T47D (cell line): ENCODE measurements around the gene IGF1R.

Experiments used
- DNase-seq, 2 experiments: peaks; one replicate each; pipeline versions ENCODE4 v3.0.0 to v3.0.0-alpha.2; 2011 to 2012; ENCODE audit warnings: low read depth in 1 of 2, low spot score in 1 of 2
- JUND ChIP-seq: IDR thresholded peaks from 2 replicates; pipeline ENCODE4 v1.6.1; 2012; ENCODE audit warnings: low read depth
- in situ Hi-C: cut with HindIII; loops from 2 replicates; pipeline ENCODE4 v1.10.0; 2016; ENCODE audit warnings: low sequenced_read_pairs, low pct_unique_long_range_greater_than_20kb

IGF1R gene

DNA sequence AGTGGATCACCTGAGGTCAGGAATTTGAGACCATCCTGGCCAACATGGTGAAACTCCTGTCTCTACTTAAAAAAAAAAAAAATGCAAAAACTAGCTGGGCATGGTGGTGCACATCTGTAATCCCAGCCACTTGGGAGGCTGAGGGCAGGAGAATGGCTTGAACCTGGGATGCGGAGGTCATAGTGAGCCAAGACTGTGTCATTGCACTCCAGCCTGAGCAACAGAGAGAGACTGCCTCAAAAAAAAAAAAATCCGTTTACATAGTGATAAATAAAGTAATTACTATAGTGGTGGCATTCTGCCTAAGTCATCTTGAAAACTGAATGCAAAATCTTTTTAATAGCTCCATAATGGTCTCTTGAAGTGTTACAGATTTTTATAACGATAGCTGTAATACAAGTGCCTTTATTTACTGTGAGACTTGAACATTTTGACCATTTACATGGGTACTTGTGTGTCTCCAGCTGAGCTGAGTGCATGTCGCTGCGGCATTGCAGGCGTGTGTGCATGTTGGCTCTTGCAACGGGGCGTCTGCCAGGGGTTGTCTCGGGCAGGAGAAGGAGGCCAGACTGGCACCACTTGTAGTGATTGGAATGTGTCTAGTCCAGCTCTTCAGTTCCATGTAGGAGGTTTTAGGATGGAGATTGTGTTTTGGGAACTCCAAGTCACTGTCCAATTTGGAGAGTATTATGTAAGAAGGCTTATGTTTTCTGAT is 111.9 kb downstream of the IGF1R start:
- DNase-seq = no peak
- in situ Hi-C loops = no loop called here
- no peak for TF ChIP-seq JUND

- TF ChIP-seq JUND = no peak
- in situ Hi-C loops = no loop called here
- DNase-seq = no peak
Observed at GRCh38 chr15:98760975-98761374, 112.6 kb downstream of the IGF1R start.

GRCh38 chr15:98763179-98763578 is 114.8 kb downstream of the IGF1R start:
- peak in 1 of 2 experiments; percentile 60 for DNase-seq
- in situ Hi-C loops = no loop called here
- no peak for TF ChIP-seq JUND

- in situ Hi-C loops = no loop called here
- no peak for DNase-seq
- TF ChIP-seq JUND = no peak
Observed at GRCh38 chr15:98764291-98764690, 116.0 kb downstream of the IGF1R start.

DNA sequence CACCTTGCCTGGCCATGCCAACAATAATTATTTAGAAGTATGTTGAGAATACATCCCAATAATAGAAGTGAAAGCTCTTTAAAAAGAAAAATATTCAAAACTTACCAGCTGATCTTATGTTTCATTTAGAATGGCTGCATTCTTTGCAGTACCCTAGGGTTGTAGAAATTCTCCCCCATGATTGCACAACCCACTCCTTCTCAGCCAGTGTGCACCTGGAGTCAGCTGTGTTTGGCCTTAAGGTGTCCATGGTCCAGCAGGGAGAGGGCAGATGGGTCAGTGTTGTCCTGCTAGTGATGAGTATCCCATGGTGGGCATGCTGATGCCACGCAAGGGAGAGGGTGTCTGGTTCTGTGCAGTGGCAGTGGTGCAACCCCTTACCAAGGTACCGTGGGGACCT is 117.3 kb downstream of the IGF1R start:
- TF ChIP-seq JUND = no peak
- in situ Hi-C loops = no loop called here
- no peak for DNase-seq

GRCh38 chr15:98767692-98768091 is 119.4 kb downstream of the IGF1R start:
- in situ Hi-C loops = no loop called here
- no peak for DNase-seq
- TF ChIP-seq JUND = no peak

DNA sequence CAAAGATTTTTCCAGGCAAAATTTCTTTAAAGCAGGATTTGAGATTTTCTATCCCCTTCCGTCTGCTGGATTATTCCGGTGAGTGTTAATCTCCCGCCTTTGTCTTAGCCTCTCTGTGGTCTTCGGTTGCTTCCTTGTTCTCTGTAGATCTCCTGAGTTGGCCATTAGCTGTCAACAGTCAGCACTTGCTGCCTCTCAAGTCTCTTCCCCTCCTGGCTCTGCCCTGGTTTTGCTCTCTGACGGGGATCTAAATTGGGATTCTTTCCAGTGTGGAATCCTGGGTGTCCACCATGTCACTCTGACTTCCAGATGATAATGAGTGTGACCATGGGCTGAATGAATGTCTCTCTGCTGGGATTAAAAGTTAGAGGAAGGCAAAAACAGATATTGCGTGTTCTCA is 121.5 kb downstream of the IGF1R start:
- no peak for TF ChIP-seq JUND
- DNase-seq = no peak
- in situ Hi-C loops = no loop called here

DNA sequence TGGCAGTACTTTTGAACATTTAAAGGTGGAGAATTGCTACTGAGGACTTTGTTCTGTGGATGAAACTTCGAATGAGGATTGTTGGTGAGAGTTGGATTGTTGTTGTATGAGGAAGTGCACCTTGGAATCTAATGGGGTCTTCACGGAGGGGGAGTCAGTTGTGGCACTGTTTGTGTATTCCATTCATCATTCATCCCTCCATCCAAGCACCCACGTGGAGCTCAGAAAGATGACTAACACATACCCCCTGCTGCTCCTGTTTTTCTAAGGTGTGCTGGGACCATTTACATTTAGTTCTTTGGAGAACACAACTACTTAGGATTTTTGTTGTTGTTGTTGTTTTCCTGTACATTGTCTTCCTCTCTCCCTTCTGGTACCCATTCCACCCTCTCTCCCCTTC is 122.6 kb downstream of the IGF1R start:
- no peak for DNase-seq
- no peak for TF ChIP-seq JUND
- in situ Hi-C loops = no loop called here

DNA sequence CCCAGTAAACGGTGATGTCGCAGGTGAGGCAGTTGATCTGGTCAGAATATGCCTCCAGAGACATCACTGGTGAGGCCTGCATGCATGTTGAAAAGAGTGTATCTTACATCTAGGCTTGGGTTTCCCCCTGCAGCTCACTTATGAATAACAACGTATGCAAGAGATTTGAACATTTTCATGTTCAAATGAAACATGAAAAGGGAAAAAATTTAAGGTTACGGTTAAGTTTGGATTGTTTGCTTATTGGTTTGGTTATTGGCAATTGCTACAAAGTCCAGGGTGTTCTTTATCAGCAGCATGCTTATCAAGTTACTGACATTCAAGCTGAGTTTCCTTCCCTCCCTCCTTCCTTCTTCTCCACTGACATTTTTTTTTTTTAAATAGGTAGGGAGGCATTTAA is 123.2 kb downstream of the IGF1R start:
- no peak for DNase-seq
- no peak for TF ChIP-seq JUND
- in situ Hi-C loops = no loop called here

DNA sequence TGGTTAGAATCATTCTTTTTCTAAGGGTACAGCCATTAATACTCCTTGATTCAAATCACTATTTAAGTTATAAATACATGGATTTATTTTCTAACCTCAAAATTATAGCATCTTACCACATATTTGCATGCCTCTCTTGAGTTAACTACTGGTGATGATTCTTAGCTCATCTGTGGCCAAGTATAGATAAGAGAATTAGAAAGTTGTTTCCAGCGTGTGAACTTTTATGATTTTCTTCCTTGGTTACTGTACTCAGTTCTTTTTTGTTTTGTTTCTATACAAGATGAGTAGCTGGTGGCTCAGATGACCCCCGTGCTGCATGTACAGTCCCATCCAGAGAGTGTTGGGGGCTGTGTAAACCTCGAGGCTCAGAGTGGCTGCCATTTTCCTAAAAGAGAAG is 124.6 kb downstream of the IGF1R start:
- no peak for TF ChIP-seq JUND
- in situ Hi-C loops = no loop called here
- DNase-seq = no peak

DNA sequence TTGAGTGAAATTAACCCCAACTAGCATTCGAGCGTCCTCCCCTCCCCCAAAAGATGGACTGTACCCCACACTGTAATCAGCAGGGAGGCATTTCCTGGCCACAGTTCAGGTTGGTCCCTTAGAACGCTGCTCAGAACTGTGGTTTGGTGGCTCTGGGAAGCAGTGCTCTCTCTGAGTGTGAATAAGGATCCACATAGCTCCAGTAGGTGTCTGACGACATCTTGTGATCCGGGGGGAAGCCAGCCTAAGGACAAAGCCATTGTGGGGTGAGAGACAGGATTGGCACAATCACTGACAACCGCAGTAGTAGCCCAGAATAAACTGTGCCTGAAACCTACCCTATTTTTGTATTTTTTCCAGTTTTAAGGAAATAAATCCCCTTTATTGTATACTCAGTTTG is 125.3 kb downstream of the IGF1R start:
- TF ChIP-seq JUND = no peak
- DNase-seq = no peak
- in situ Hi-C loops = no loop called here

- TF ChIP-seq JUND = no peak
- no peak for DNase-seq
- in situ Hi-C loops = no loop called here
Observed at GRCh38 chr15:98774756-98775497, 126.6 kb downstream of the IGF1R start.

DNA sequence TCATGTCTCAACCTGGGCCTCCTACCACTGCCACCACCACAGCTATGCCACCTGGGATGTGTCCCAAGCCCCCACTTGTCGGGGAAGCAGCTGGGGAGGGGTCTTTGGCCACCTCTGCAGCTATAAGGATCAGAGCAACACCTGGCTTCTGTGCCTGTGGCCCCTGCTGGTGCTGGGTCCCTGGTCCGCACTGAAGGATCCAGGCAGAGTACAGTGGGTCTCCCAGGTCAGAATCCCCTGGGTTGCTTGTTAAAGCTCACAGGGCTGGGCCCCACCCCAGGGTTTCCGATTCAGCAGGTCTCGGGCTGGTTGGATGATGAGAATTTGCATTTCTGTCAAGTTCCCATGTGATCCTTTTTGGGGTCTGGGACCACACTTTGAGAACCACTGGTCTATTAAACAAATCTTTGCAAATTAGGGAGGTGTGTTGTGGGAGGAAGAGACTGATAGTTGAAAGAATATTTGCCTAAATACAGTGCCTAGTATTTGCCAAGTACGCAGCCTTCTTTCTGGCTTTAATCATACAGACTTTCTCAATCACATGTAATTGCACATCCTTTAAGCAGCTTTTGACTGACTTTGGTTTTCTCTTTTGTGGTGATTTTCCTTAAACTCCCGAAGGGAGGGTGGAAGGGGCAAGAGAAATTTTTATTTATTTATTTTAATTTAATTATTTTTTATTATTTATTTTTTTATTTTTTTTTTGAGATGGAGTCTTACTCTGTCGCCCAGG is 127.3 kb downstream of the IGF1R start:
- in situ Hi-C loops = no loop called here
- TF ChIP-seq JUND = no peak
- no peak for DNase-seq
